GM13977 (cell line): ENCODE measurements around the gene PROK1.

Experiments
- DNase-seq: peaks from one replicate; pipeline ENCODE4 v3.0.0; 2012; ENCODE audit warnings: low spot score
- in situ Hi-C: fragments of 300-500 bp; cut with MboI; formaldehyde crosslinking; loops from one replicate; pipeline ENCODE4 v1.12.0; 2022; ENCODE audit warnings: low sequenced_read_pairs, low pct_unique_long_range_greater_than_20kb, mixed read lengths, inconsistent platforms; ENCODE audit not compliant: unreplicated experiment
- TF ChIP-seq, protein P1 (sequence below): IDR thresholded peaks from 2 replicates; pipeline ENCODE4 v1.5.1; 2012; ENCODE audit warnings: mild to moderate bottlenecking, control low read depth; ENCODE audit not compliant: insufficient read depth; ENCODE audit errors: extremely low read depth, missing control alignments

The PROK1 gene

DNA sequence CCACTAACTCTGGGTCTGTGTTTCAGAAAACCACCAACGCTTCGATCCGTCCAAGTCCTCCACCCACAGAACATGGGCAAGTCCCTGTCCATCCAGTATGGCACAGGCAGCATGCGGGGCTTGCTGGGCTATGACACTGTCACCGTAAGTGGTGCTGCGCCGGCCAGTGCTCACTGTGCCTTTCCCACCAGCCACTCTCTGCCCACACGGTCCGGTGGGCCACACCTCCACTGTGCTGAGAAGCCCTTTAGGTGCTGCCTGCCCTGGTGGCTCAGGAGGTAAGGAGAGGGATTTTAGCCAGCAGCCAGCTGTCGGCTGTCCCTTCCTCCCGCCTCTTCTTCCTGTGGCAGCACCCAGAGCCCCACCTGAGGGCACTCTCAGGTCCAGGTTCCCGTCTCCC is 33.9 kb downstream of the PROK1 start:
- no peak for DNase-seq
- TF ChIP-seq, protein P1, sequence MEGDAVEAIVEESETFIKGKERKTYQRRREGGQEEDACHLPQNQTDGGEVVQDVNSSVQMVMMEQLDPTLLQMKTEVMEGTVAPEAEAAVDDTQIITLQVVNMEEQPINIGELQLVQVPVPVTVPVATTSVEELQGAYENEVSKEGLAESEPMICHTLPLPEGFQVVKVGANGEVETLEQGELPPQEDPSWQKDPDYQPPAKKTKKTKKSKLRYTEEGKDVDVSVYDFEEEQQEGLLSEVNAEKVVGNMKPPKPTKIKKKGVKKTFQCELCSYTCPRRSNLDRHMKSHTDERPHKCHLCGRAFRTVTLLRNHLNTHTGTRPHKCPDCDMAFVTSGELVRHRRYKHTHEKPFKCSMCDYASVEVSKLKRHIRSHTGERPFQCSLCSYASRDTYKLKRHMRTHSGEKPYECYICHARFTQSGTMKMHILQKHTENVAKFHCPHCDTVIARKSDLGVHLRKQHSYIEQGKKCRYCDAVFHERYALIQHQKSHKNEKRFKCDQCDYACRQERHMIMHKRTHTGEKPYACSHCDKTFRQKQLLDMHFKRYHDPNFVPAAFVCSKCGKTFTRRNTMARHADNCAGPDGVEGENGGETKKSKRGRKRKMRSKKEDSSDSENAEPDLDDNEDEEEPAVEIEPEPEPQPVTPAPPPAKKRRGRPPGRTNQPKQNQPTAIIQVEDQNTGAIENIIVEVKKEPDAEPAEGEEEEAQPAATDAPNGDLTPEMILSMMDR: no peak
- in situ Hi-C loops: no loop called here

DNA sequence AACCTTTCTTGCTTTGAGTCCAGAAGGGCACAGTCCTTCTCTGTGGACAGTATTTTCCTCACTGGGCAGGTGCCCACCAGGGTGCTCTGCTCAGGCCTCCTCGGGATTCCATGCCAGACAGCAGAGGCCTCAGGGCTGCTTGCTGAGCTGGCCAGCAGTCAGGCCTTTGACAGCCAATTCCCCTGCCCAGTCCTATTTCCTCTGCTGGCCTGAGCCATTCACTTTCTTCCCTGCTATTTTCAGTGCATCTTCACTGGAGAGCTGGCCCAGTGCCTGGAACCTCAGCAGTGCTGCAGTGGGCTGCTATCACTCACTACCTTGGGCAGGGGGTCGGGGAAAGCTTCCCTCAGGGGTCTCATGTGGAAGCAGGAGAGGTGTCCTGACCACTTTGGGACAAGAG is 34.8 kb downstream of the PROK1 start:
- in situ Hi-C loops: no loop called here

DNA sequence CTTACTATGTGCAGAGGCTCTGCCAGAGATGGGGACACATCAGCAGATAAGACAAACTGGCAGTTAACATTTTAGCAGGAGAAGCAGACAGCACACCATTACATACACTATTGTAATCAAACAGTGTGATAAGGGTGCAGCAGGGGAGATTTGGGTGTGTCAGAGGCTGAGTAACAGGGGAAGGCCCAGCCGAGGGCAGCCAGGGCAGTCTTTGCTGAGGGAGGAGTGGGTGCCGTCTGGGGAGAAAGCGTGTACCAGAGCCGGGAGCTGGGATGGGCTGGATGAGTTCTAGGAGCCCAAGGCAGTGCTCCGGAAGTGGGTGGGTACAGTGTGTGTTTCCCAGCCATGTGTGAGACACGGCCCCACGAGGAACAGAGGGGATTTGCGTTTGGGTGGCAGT is 36.8 kb downstream of the PROK1 start:
- TF ChIP-seq, protein P1: no peak
- no peak for DNase-seq
- in situ Hi-C loops: no loop called here

More for the DNA sequence above, 34.8 kb downstream of the PROK1 start:
- TF ChIP-seq, protein P1: no peak
- DNase-seq: no peak

DNA sequence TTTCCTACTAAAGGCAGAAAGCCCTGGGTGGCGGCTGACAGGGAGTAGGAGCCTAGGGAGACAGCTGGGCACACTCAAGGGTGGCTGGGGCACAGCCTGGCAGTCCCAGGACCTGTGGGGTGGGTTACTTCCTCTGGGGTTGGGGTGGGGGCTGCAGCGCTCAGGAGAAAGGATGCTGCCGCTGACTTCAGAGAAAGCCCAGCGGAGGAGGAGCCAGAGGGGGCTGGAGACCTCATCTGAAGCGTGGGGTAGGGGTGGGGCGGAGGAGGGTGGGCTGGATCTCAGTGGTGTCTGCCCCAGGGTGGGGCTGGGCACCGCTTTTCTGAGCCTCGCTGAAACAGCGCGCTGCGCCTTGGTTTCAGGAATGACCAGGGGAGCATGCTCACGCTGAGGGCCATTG is 37.2 kb downstream of the PROK1 start:
- no peak for DNase-seq
- TF ChIP-seq, protein P1: no peak
- in situ Hi-C loops: no loop called here

DNA sequence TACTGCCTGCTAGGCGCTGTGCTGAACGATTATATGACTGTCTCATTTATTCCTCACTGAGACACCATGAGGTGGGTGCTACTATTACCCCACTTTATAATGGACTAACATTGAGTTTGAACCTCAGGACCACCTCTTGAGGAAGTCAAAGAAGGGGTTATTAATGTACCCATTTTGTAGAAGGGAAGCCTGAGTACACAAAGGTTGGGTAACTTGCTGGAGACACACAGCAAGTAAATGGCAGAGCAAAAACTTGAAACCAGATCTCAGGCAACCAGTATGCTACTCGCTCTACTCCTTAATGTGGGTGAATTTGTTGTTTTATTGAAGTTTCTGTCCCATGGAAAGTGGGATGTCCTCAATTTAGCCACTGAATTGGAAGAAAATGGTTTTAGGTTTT is 37.9 kb downstream of the PROK1 start:
- DNase-seq: no peak
- TF ChIP-seq, protein P1: no peak
- in situ Hi-C loops: no loop called here

DNA sequence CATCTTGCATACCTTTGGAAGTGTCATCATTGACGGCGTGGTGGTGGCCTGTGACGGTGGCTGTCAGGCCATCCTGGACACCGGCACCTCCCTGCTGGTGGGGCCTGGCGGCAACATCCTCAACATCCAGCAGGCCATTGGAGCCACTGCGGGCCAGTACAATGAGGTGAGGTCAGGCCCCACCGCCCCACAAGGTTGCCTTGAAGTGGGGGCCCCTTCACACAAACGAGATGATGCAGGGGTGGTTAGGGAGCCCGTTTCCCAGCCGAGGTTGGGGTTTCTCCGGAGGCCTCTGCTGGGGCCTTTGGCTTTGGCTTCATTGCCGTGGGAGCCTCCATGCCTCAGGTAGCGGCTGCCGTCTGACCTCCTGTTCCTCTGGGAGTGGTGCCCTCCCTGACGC is 38.5 kb downstream of the PROK1 start:
- no peak for DNase-seq
- TF ChIP-seq, protein P1: no peak
- in situ Hi-C loops: no loop called here

DNA sequence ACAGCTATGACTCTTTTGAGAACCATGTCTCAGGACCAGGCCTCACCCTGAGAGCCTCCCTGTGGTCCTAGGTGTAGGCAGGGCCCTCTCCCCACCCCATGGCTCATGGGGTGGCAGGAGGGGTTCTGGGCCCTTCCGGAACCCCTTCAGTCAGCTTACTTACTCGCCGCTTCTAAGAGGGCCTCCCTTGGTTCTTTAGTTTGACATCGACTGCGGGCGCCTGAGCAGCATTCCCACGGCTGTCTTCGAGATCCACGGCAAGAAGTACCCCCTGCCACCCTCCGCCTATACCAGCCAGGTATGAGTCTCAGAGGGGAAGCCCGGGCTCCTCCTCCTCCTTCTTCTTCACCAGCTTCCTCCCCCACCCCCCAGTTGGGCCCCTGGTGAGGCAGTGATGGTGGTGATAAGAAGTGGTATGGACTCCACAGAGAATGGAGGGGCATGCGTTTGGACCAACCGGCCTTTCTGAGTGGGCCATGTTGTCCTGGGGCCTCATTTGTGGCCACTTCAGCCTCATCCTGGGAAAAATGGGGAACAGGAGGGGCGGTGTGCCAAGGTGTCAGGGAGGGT is 39.1 kb downstream of the PROK1 start:
- no peak for DNase-seq
- in situ Hi-C loops: no loop called here
- TF ChIP-seq, protein P1: no peak
